ENCODE data around the gene ROBO1. TPM values are rescaled to one million over a fixed set of nuclear protein-coding genes. Genes with fewer than 3 reads are reported as not detected.
"Not testable (repeated sequence)": the region's sequence is repeated elsewhere in the genome, so short reads cannot be mapped to it uniquely, and the experiment has no call there.

Gene ROBO1
- total RNA-seq, 1 experiment from 2014 or later = 33.9 TPM

DNA sequence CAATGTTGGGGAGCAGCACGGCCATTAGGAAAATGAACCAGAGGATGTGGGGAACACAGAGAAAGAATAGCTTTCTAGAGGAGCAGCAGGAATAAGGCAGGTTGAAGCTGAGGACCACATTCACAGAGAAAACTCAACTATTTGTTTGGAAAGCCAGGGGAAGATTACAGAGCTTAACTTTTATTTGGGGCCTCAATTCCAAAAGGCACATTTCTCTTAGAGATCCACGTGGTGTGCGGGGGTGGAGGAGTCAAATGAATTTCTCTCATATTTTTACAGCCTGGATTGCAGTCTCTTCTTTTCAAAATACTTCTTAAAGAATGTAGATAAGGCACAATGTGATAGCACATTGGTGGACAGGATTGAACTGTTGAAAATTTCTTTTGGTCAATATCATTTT, 253.7 kb downstream of the ROBO1 start:
- H3K27ac Mint-ChIP-seq (ENCODE audit: unreplicated experiment) = no peak overlapping the region
- CTCF ChIA-PET = no interaction called here
- H3K27me3 Mint-ChIP-seq (ENCODE audit: unreplicated experiment) = no peaks in the 10 kb centered on the region
- intact Hi-C loops (cut with micrococcal nuclease; ENCODE audit: unreplicated experiment) = no loop called here
- H3K4me1 Mint-ChIP-seq (ENCODE audit: low read depth, unreplicated experiment) = peaks cover 5% of the 10 kb centered on the region
- H3K9me3 Mint-ChIP-seq (ENCODE audit: low read depth, unreplicated experiment) = no peaks in the 10 kb centered on the region
- BruUV-seq (replicated peaks) = no TSS peak
- TF ChIP-seq, protein P1, sequence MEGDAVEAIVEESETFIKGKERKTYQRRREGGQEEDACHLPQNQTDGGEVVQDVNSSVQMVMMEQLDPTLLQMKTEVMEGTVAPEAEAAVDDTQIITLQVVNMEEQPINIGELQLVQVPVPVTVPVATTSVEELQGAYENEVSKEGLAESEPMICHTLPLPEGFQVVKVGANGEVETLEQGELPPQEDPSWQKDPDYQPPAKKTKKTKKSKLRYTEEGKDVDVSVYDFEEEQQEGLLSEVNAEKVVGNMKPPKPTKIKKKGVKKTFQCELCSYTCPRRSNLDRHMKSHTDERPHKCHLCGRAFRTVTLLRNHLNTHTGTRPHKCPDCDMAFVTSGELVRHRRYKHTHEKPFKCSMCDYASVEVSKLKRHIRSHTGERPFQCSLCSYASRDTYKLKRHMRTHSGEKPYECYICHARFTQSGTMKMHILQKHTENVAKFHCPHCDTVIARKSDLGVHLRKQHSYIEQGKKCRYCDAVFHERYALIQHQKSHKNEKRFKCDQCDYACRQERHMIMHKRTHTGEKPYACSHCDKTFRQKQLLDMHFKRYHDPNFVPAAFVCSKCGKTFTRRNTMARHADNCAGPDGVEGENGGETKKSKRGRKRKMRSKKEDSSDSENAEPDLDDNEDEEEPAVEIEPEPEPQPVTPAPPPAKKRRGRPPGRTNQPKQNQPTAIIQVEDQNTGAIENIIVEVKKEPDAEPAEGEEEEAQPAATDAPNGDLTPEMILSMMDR (IDR thresholded peaks at IDR 0.05; ENCODE audit: unreplicated experiment) = no peak
- H3K4me3 Mint-ChIP-seq (ENCODE audit: low read depth, unreplicated experiment) = no peak overlapping the region
- no peaks in the 10 kb centered on the region for H3K36me3 Mint-ChIP-seq (ENCODE audit: insufficient read depth, unreplicated experiment)
- DNase-seq = no peak

GRCh38 chr3:79506751-79507150, 261.0 kb downstream of the ROBO1 start:
- no peaks in the 10 kb centered on the region for H3K9me3 Mint-ChIP-seq (ENCODE audit: low read depth, unreplicated experiment)
- intact Hi-C loops (cut with micrococcal nuclease; ENCODE audit: unreplicated experiment) = no loop called here
- TF ChIP-seq, protein P1 (IDR thresholded peaks at IDR 0.05; ENCODE audit: unreplicated experiment) = no peak
- H3K27me3 Mint-ChIP-seq (ENCODE audit: unreplicated experiment) = no peaks in the 10 kb centered on the region
- H3K27ac Mint-ChIP-seq (ENCODE audit: unreplicated experiment) = no peak overlapping the region
- CTCF ChIA-PET = no interaction called here
- no peaks in the 10 kb centered on the region for H3K36me3 Mint-ChIP-seq (ENCODE audit: insufficient read depth, unreplicated experiment)
- no peak for DNase-seq
- H3K4me3 Mint-ChIP-seq (ENCODE audit: low read depth, unreplicated experiment) = no peak overlapping the region
- no TSS peak for BruUV-seq (replicated peaks)
- peaks cover 22% of the 10 kb centered on the region for H3K4me1 Mint-ChIP-seq (ENCODE audit: low read depth, unreplicated experiment)

GRCh38 chr3:79502216-79502681, 265.5 kb downstream of the ROBO1 start:
- H3K4me1 Mint-ChIP-seq (ENCODE audit: low read depth, unreplicated experiment) = peaks cover 22% of the 10 kb centered on the region
- H3K36me3 Mint-ChIP-seq (ENCODE audit: insufficient read depth, unreplicated experiment); BruUV-seq (replicated peaks); H3K4me3 Mint-ChIP-seq (ENCODE audit: low read depth, unreplicated experiment); H3K9me3 Mint-ChIP-seq (ENCODE audit: low read depth, unreplicated experiment); H3K27ac Mint-ChIP-seq (ENCODE audit: unreplicated experiment); H3K27me3 Mint-ChIP-seq (ENCODE audit: unreplicated experiment); DNase-seq; intact Hi-C loops (cut with micrococcal nuclease; ENCODE audit: unreplicated experiment): not testable (repeated sequence)
- CTCF ChIA-PET = interaction anchor here (0.6 kb wide), 2 partner anchors 14 to 376 kb away, joined by 3 to 6 read pairs; no protein-coding TSS in a partner anchor

GRCh38 chr3:79497447-79498111, 270.2 kb downstream of the ROBO1 start:
- Mint-ChIP-seq H3K4me1 (ENCODE audit: low read depth, unreplicated experiment) (no peaks in the 10 kb centered on the region), H3K9me3 (ENCODE audit: low read depth, unreplicated experiment) (no peaks in the 10 kb centered on the region), H3K36me3 (ENCODE audit: insufficient read depth, unreplicated experiment) (no peaks in the 10 kb centered on the region), H3K27ac (ENCODE audit: unreplicated experiment) (no peak overlapping the region), H3K27me3 (ENCODE audit: unreplicated experiment) (no peaks in the 10 kb centered on the region), H3K4me3 (ENCODE audit: low read depth, unreplicated experiment) (no peak overlapping the region)
- CTCF ChIA-PET = no interaction called here
- intact Hi-C loops (cut with micrococcal nuclease; ENCODE audit: unreplicated experiment) = loop anchor here (2.0 to 5.0 kb wide), 3 partner anchors 135 to 835 kb away; no protein-coding TSS in a partner anchor
- BruUV-seq (replicated peaks) = no TSS peak
- TF ChIP-seq, protein P1 (IDR thresholded peaks at IDR 0.05; ENCODE audit: unreplicated experiment) = peak; percentile 23
- DNase-seq = no peak

DNA sequence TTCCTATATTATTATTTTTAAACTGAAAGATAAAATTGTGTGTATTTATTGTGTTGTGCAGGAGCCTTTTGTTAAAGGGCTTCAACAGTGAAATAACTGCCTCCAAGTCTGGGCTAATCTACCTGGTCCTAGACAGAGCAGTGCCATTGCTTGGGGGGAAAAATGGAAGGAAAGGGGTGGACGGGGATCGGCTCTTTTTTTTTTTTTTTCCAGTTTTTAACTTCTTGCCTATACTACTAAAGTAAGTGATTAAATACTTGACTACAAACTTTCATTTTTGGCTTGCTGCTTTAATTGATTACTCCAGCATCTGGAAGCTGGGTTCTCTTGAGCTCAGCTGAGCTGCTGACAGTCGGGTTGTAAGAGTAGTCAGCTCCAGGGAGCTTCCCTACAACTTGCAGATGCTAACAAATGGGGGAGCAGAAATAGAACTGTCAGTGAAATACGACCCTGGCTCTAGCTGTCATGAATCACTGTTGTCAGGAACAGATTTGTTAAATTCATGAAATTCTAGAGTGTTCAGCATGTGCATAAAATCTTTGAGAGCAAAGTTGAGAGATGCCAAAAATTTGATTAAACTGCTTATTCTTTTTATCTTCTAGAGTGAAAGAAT, 276.7 kb downstream of the ROBO1 start:
- intact Hi-C loops (cut with micrococcal nuclease; ENCODE audit: unreplicated experiment) = no loop called here
- DNase-seq = no peak
- Mint-ChIP-seq H3K4me3 (ENCODE audit: low read depth, unreplicated experiment) (no peak overlapping the region), H3K27me3 (ENCODE audit: unreplicated experiment) (no peaks in the 10 kb centered on the region), H3K9me3 (ENCODE audit: low read depth, unreplicated experiment) (no peaks in the 10 kb centered on the region), H3K36me3 (ENCODE audit: insufficient read depth, unreplicated experiment) (no peaks in the 10 kb centered on the region), H3K27ac (ENCODE audit: unreplicated experiment) (no peak overlapping the region), H3K4me1 (ENCODE audit: low read depth, unreplicated experiment) (no peaks in the 10 kb centered on the region)
- BruUV-seq (replicated peaks) = no TSS peak
- CTCF ChIA-PET = interaction anchor here (0.7 kb wide), 1 partner anchor 362 kb away, joined by 3 read pairs; no protein-coding TSS in a partner anchor
- TF ChIP-seq, protein P1 (IDR thresholded peaks at IDR 0.05; ENCODE audit: unreplicated experiment) = no peak
